Brain microvascular endothelial cell (primary cell): ENCODE data around the gene MAML3.

ENCODE experiments used
- DNase-seq: peaks from one replicate; pipeline ENCODE4 v3.0.0-alpha.2; 2020
- H3K27ac ChIP-seq: fragments of 250-450 bp; sonication (Bioruptor Pico); 2 replicates; pipeline ENCODE4 v1.5.1; 2020; ENCODE audit warnings: mild to moderate bottlenecking, moderate library complexity
- H3K27me3 ChIP-seq: fragments of 250-450 bp; sonication (Bioruptor Pico); replicated peaks from 2 replicates; pipeline ENCODE4 v1.5.1; 2020; ENCODE audit warnings: mild to moderate bottlenecking
- H3K36me3 ChIP-seq: fragments of 250-450 bp; sonication (Bioruptor Pico); replicated peaks from 2 replicates; pipeline ENCODE4 v1.5.1; 2020; ENCODE audit warnings: mild to moderate bottlenecking
- H3K4me3 ChIP-seq: 2 replicates; pipeline ENCODE4 v1.5.1; 2011; ENCODE audit warnings: low read depth, mild to moderate bottlenecking, control low read depth, low read length, moderate library complexity
- CTCF ChIP-seq: IDR thresholded peaks from 2 replicates; pipeline ENCODE4 v1.5.1; 2011; ENCODE audit warnings: low read depth, mild to moderate bottlenecking, moderate library complexity, low read length, control low read depth, inconsistent platforms; ENCODE audit errors: missing control alignments
- in situ Hi-C: cut with HindIII; loops from 2 replicates; pipeline ENCODE4 v1.10.0; 2017; ENCODE audit warnings: low sequenced_read_pairs, low pct_ligation_motif_present

Gene MAML3

GRCh38 chr4:140153718-140154571 is at the start of gene MAML3:
TSS of gene MAML3 (minus strand) at chr4:140154184. CDS start at chr4:140153327, 857 bp downstream.
- Histone ChIP-seq H3K4me3 (peak within 1 kb of the TSS; percentile 81), H3K36me3 (no peaks in the 10 kb centered on the region), H3K27ac (peak within 1 kb of the TSS; percentile 84), H3K27me3 (no peaks in the 10 kb centered on the region)
- no peak for TF ChIP-seq CTCF
- peak; percentile 95 for DNase-seq
- in situ Hi-C loops: loop anchor here (10.0 kb wide), 1 partner anchor 91 kb away; no protein-coding TSS in a partner anchor

- Histone ChIP-seq H3K4me3 (no peak overlapping the region), H3K27me3 (no peaks in the 10 kb centered on the region), H3K27ac (no peak overlapping the region), H3K36me3 (no peaks in the 10 kb centered on the region)
- no peak for TF ChIP-seq CTCF
- no peak for DNase-seq
- in situ Hi-C loops: no loop called here
Observed at GRCh38 chr4:140198942-140199341, 45.0 kb upstream of the MAML3 start.

GRCh38 chr4:140195806-140196205 is 41.8 kb upstream of the MAML3 start:
- H3K36me3 ChIP-seq: no peaks in the 10 kb centered on the region
- DNase-seq: no peak
- in situ Hi-C loops: no loop called here
- no peak overlapping the region for H3K27ac ChIP-seq
- H3K27me3 ChIP-seq: no peaks in the 10 kb centered on the region
- TF ChIP-seq CTCF: no peak
- H3K4me3 ChIP-seq: no peak overlapping the region

- in situ Hi-C loops: no loop called here
- no peak for TF ChIP-seq CTCF
Observed at GRCh38 chr4:140189805-140190204, 35.8 kb upstream of the MAML3 start.

GRCh38 chr4:140188975-140189374 is 35.0 kb upstream of the MAML3 start:
- Histone ChIP-seq H3K27me3 (no peaks in the 10 kb centered on the region), H3K36me3 (no peaks in the 10 kb centered on the region), H3K27ac (no peak overlapping the region), H3K4me3 (no peak overlapping the region)
- no peak for TF ChIP-seq CTCF
- in situ Hi-C loops: no loop called here
- DNase-seq: peak; percentile 55

More at GRCh38 chr4:140189805-140190204, 35.8 kb upstream of the MAML3 start:
- H3K27me3 ChIP-seq: no peaks in the 10 kb centered on the region
- H3K27ac ChIP-seq: no peak overlapping the region
- no peak overlapping the region for H3K4me3 ChIP-seq
- no peaks in the 10 kb centered on the region for H3K36me3 ChIP-seq
- no peak for DNase-seq
